HG03558 (cell line): ENCODE data around the gene E2F2.
"Not testable (repeated sequence)": the region's sequence is repeated elsewhere in the genome, so short reads cannot be mapped to it uniquely, and the experiment has no call there.

ENCODE experiments used
- ATAC-seq: cut with Tn5 transposase; IDR thresholded peaks from one replicate; pipeline ENCODE4 v1.9.1; 2021; ENCODE audit warnings: moderate number of reproducible peaks; ENCODE audit not compliant: unreplicated experiment; ENCODE audit errors: extremely low read depth

E2F2 gene

GRCh38 chr1:23548704-23549143 lies 17.7 kb upstream of the E2F2 start:
- no peak for ATAC-seq

- ATAC-seq, result no peak
Observed at GRCh38 chr1:23546897-23547584, 16.0 kb upstream of the E2F2 start.

DNA sequence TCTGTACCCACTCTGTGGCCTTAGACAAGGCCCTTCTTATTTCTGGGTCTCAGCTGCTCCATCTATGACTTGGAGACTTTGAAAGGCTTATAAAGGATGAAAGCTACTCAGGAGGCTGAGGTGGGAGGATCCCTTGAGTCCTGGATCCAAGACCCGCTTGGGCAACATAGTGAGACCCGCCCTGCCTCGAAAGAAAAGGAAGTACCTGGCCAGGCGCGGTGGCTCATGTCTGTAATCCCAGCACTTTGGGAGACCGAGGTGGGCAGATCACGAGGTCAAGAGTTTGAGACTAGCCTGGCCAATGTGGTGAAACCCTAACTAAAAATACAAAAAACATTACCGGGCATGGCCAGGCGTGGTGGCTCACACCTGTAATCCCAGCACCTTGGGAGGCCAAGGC lies 14.8 kb upstream of the E2F2 start:
- ATAC-seq, result no peak

DNA sequence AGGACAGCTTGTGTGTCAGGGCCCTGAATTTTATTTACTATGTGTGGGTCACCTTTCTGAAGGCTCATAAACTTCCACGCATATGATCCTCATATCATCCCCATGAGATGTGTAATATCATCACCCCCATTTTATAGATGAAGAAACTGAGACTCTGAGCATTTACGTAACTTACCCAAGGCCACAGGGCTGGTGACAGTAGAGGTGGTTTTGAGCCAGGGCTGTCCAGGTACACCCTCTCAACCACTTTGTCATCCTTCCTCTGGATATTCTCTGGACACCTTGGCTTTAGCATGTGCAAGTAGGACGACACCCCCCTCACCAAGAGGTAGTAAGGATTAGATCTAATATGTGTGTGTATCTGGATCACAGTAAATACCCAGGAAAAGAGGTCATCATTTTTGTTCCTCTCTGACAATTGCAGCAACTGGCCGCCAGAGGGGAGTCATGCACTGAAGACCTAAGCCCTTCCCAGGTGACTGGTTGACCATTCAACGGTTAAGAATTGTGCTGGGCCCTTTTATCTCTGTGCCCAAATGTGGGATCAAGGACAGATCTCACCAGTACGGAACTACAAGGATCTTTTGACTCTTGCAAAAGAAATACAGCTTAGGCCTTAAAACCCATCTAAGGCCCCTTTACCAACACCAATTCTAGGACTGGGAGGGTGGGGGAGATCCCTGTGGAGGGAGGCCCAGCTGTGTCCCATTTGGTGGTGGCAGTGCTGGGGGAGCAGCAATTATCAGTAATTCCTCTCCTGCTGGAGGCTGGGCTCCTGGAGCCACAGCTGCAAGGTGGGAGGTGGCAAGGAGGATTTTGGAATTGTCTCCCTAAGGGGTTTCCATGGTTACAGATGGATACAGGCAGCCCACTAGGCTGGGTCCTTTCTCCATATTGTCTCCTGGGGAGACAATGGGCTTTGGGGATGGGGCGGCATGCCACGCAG lies 13.7 kb upstream of the E2F2 start:
- no peak for ATAC-seq

DNA sequence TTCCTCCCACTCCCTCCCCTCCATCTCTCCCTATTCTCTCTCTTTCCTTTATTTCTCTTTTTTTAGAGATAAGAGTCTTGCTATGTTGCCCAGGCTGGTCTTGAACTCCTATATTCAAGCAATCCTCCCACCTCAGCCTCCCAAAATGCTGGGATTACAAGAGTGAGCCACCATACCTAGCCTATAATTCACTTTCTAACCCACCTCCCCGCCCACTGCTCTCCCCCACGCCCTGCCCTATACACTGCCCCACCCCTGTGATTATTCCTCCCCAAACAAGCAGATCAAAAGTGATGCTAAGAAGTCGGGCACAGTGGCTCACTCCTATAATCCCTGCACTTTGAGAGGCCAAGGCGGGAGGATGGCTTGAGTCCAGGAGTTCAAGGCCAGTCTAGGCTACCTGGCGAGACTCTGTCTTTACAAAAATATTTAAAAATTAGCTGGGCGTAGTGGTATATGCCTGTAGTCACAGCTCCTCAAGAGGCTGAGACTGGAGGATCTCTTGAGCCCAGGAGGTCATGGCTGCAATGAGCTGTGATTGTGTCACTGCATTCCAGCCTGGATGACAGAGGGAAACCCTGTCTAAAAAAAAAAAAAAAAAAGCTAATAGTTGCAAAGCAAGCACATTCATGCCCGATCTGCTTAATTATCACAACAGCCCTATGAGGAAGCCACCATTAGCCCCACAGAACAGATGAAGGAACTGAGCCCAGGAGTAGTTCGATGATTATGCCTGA lies 12.8 kb upstream of the E2F2 start:
- ATAC-seq, result no peak

- ATAC-seq, result not testable (repeated sequence)
Observed at GRCh38 chr1:23542940-23543339, 11.9 kb upstream of the E2F2 start.

DNA sequence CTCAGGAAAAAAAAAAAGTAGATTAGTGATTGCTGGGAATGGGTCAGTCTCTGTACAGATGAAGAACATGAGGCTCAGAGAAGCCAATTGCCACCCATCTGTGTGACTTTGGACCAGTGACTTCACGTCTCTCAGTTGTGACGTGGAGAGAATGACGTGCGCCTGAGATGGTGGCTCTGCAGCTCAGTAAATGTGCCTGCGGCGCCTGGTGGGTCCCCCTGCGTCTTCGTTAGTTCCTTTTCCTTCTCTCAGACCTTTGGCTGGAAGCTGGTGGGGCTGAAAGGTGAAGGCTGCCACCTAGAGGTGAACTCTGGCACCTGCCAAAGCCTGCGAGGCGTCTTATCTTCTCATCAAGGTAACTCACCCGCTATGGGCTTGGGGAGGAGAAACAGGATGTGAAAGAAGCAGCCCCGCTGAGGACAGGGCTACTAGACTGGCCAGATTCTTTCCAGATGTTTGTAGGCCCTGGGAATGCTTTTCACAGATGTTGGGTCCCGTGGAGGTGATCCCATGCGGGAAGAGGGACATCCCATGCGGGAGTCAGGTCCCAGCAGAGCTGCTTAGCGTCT lies 8.7 kb upstream of the E2F2 start:
- ATAC-seq, result no peak

DNA sequence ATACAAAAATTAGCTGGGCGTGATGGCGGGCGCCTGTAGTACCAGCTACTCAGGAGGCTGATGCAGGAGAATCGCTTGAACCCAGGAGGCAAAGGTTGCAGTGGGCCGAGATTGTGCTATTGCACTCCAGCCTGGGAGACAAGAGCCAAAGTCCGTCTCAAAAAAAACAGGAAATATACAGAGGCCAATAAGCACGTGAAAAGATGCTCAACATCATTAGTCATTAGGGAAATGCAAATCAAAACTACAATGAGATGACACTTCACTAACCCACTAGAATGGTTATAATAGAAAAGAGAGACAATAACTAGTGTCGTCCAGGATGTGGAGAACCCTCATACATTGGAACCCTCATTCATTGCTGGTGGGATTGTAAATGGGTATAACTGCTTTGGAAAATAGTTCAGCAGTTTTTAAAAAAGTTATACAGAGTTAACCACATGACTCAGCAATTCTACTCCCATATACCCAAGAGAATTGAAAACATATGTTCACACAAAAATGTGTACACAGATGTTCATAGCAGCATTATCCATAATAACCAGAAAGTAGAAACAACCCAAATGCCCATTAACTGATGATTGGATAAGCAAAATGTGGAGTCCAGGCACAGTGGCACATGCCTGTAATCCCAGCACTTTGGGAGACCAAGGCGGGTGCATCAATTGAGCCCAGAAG lies 6.4 kb upstream of the E2F2 start:
- no peak for ATAC-seq

DNA sequence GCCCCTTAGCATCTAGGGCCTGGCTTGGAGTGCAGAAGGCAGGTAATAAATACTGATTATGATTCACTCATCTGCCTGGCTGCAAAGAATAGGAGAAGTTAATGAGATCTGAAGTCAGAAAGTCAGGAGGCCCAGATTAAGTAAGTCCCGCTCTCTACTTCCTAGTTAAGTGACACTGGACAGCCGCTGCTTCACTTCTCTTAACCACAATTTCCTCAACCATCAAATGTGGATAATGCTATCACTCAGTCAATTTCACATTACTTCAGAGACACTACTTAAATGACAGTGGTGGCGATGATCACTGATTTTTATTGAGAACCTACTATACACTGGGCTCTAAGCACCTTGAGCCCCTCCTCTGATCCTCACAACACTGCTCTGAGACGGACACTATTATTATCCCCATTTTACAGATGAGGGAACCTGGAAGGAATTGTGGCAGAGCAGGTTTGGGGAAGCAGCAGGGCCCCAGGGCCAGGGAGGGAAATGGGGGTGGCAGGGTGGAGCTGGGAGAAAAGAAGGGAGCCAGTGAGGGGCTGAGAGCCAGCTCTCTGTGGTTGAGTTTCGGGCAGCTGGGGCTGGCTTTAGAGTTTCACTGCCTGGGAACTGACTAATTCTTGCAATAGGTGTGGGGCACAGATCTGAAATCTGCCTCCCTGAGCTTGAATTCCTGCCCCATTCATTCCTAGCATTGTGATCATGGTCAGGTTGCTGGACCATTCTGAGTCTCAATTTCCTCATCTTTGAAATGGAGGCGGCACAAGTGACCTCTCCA lies 2.4 kb upstream of the E2F2 start:
- no peak for ATAC-seq

GRCh38 chr1:23531562-23532094 lies 595 bp upstream of the E2F2 start:
- ATAC-seq, result no peak

GRCh38 chr1:23530087-23530746 lies 816 bp downstream of the E2F2 start:
- no peak for ATAC-seq

- ATAC-seq, result no peak
Observed at GRCh38 chr1:23529146-23530086, 1.6 kb downstream of the E2F2 start.

- no peak for ATAC-seq
Observed at GRCh38 chr1:23528250-23528978, 2.6 kb downstream of the E2F2 start.

- no peak for ATAC-seq
Observed at GRCh38 chr1:23527900-23528249, 3.2 kb downstream of the E2F2 start.

GRCh38 chr1:23527366-23527765 lies 3.7 kb downstream of the E2F2 start:
- ATAC-seq, result no peak

GRCh38 chr1:23526329-23527041 lies 4.5 kb downstream of the E2F2 start:
- no peak for ATAC-seq
